Tibial nerve (tissue), 4 donors: ENCODE results near the gene TRAPPC5.

Source experiments
- EP300 ChIP-seq, 2 donors: sonication (generic); formaldehyde crosslinking; IDR thresholded peaks; one replicate each; pipeline ENCODE4 v1.6.1; 2017; ENCODE audit warnings: antibody characterized with exemption in 2 of 2, mild to moderate bottlenecking in 1 of 2
- POLR2A ChIP-seq, 2 donors: fragments of 450-650 bp; IDR thresholded peaks; one replicate each; pipeline ENCODE4 v1.6.1; 2017; ENCODE audit warnings: antibody characterized with exemption in 2 of 2, mild to moderate bottlenecking in 2 of 2, moderate library complexity in 2 of 2
- TF ChIP-seq, protein P1 (sequence below), 5 experiments: fragments of 200-600 bp in 3 of 5; fragments of 450-650 bp in 2 of 5; sonication (generic) in 3 of 5; IDR thresholded peaks; one replicate each; pipeline ENCODE4 v1.5.1; 2016 to 2019; ENCODE audit warnings: antibody characterized with exemption in 5 of 5, mild to moderate bottlenecking in 3 of 5, moderate library complexity in 2 of 5

DNA sequence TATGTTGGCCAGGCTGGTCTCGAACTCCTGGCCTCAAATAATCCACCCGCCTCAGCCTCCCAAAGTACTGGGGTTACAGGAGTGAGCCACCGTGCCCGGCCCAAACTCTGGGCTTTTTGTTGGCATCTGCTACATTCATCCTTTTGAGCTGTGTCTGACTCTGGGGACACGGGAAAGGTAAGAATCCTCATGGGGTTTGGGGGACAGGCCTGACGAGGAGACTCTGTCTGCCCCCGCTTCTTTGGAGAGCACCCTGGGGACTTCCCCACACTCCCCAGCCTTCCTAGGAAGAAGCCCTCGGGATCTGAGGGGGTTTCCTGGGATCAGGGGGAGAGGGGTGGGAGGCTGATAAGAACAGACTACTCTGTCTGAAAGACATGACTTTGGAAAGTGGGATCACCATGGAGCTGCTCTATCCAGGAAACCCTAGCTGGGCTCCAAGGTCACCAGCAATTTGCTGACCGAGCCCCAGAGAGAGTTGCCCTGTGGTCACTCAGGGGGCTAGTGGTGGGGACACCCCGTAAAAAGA, 29.4 kb downstream of the TRAPPC5 start:
- TF ChIP-seq, protein P1, sequence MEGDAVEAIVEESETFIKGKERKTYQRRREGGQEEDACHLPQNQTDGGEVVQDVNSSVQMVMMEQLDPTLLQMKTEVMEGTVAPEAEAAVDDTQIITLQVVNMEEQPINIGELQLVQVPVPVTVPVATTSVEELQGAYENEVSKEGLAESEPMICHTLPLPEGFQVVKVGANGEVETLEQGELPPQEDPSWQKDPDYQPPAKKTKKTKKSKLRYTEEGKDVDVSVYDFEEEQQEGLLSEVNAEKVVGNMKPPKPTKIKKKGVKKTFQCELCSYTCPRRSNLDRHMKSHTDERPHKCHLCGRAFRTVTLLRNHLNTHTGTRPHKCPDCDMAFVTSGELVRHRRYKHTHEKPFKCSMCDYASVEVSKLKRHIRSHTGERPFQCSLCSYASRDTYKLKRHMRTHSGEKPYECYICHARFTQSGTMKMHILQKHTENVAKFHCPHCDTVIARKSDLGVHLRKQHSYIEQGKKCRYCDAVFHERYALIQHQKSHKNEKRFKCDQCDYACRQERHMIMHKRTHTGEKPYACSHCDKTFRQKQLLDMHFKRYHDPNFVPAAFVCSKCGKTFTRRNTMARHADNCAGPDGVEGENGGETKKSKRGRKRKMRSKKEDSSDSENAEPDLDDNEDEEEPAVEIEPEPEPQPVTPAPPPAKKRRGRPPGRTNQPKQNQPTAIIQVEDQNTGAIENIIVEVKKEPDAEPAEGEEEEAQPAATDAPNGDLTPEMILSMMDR (IDR thresholded peaks at IDR 0.05), result no peak
- no peak for TF ChIP-seq POLR2A (IDR thresholded peaks at IDR 0.05)
- TF ChIP-seq EP300 (IDR thresholded peaks at IDR 0.05), result no peak
